ENCODE measurements around the gene PRDX5.

PRDX5 gene

DNA sequence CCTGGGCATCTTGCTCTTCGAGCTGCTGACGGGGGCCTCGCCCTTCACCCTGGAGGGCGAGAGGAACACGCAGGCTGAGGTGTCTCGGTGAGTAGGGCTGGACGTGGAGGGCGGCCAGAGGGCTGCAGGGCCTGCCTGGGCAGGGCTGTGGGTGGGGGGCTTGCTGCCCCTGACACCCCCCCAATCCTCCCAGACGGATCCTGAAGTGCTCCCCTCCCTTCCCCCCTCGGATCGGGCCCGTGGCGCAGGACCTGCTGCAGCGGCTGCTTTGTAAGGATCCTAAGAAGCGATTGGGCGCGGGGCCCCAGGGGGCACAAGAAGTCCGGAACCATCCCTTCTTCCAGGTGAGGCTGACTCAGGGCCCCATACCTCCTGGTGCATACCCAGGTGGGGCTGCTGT is 43.7 kb downstream of the PRDX5 start:
- no peak for DNase-seq
- CTCF ChIA-PET, result interaction anchor here (0.8 to 2.9 kb wide), 4 partner anchors 30 to 283 kb away, joined by 3 to 18 read pairs (median 5); partner anchors contain the start of genes PRDX5 and TRMT112
- Histone ChIP-seq H3K9me3 (ENCODE audit: control extremely low read depth in 1 of 5, control insufficient read depth in 4 of 5, insufficient read depth in 2 of 5, low read depth in 1 of 5, low read length in 4 of 5) (no peaks in the 10 kb centered on the region), H3K4me3 (ENCODE audit: control insufficient read depth in 1 of 7, extremely low read depth in 1 of 7, insufficient read depth in 4 of 7, low read depth in 2 of 7, low read length in 6 of 7) (no peak overlapping the region), H3K27ac (ENCODE audit: insufficient read depth in 1 of 2, low read depth in 1 of 2, low read length in 2 of 2, poor library complexity in 1 of 2, severe bottlenecking in 2 of 2) (no peak overlapping the region), H3K27me3 (replicated peaks in 2 of 5; ENCODE audit: control insufficient read depth in 4 of 5, insufficient read depth in 5 of 5, low read length in 4 of 5) (no peaks in the 10 kb centered on the region), H3K36me3 (ENCODE audit: control insufficient read depth in 4 of 4, insufficient read depth in 4 of 4, low read length in 3 of 4) (peaks cover 17 to 53% (median 33%) of the 10 kb centered on the region in 4 experiments), H3K4me1 (ENCODE audit: control extremely low read depth in 1 of 4, control insufficient read depth in 4 of 4, insufficient read depth in 4 of 4, low read length in 3 of 4) (peaks cover 2 to 75% (median 40%) of the 10 kb centered on the region in 4 experiments)
- POLR2A ChIA-PET, result no interaction called here
- WGBS (ENCODE audit: insufficient coverage), result 100% methylated on average over 3 of the region's 18 CpGs

- Histone ChIP-seq H3K4me3 (ENCODE audit: control insufficient read depth in 1 of 7, extremely low read depth in 1 of 7, insufficient read depth in 4 of 7, low read depth in 2 of 7, low read length in 6 of 7) (no peak overlapping the region), H3K9me3 (ENCODE audit: control extremely low read depth in 1 of 5, control insufficient read depth in 4 of 5, insufficient read depth in 2 of 5, low read depth in 1 of 5, low read length in 4 of 5) (no peaks in the 10 kb centered on the region), H3K36me3 (ENCODE audit: control insufficient read depth in 4 of 4, insufficient read depth in 4 of 4, low read length in 3 of 4) (peaks cover 17 to 58% (median 37%) of the 10 kb centered on the region in 4 experiments), H3K4me1 (ENCODE audit: control extremely low read depth in 1 of 4, control insufficient read depth in 4 of 4, insufficient read depth in 4 of 4, low read length in 3 of 4) (peaks cover 2 to 68% (median 40%) of the 10 kb centered on the region in 4 experiments), H3K27me3 (replicated peaks in 2 of 5; ENCODE audit: control insufficient read depth in 4 of 5, insufficient read depth in 5 of 5, low read length in 4 of 5) (no peaks in the 10 kb centered on the region), H3K27ac (ENCODE audit: insufficient read depth in 1 of 2, low read depth in 1 of 2, low read length in 2 of 2, poor library complexity in 1 of 2, severe bottlenecking in 2 of 2) (no peak overlapping the region)
- 95% methylated on average over 8 of the region's 10 CpGs for WGBS (ENCODE audit: insufficient coverage)
- POLR2A ChIA-PET, result no interaction called here
- CTCF ChIA-PET, result interaction anchor here (1.2 to 2.0 kb wide), 2 partner anchors 31 to 86 kb away, joined by 3 to 5 read pairs; no protein-coding TSS in a partner anchor
- DNase-seq, result no peak
Measured at GRCh38 chr11:64362339-64362738, 44.4 kb downstream of the PRDX5 start.

DNA sequence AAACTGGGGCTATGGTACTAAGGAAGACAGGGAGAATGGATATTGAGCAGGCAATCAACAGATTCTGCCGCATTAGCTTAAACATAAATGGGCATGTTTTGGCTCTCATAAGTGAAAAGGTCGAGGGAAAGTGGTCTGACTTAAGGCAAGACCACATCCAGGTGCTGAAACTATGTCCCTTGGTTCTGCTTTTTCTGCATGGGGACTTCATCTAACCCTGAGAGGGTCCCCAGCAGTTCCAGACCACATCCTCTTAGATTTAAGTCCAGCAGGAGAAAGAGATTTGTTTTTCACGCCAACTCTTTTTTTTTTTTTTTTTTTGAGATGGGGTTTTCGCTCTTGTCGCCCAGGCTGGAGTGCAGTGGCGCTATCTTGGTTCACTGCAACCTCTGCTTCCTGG is 46.5 kb downstream of the PRDX5 start:
- 71% methylated on average over 2 of the region's 6 CpGs for WGBS (ENCODE audit: insufficient coverage)
- H3K27ac ChIP-seq (ENCODE audit: insufficient read depth in 1 of 2, low read depth in 1 of 2, low read length in 2 of 2, poor library complexity in 1 of 2, severe bottlenecking in 2 of 2), result no peak overlapping the region
- ChIA-PET CTCF (interaction anchor here (0.8 to 1.8 kb wide), 4 partner anchors 8 to 55 kb away, joined by 3 to 5 read pairs (median 5); no protein-coding TSS in a partner anchor), POLR2A (no interaction called here)
- peak in 2 of 3 donors; percentile 47 to 48 for DNase-seq
- no peak overlapping the region for H3K4me3 ChIP-seq (ENCODE audit: control insufficient read depth in 1 of 7, extremely low read depth in 1 of 7, insufficient read depth in 4 of 7, low read depth in 2 of 7, low read length in 6 of 7)
- peaks cover 17 to 78% (median 50%) of the 10 kb centered on the region in 4 experiments for H3K36me3 ChIP-seq (ENCODE audit: control insufficient read depth in 4 of 4, insufficient read depth in 4 of 4, low read length in 3 of 4)
- H3K27me3 ChIP-seq (replicated peaks in 2 of 5; ENCODE audit: control insufficient read depth in 4 of 5, insufficient read depth in 5 of 5, low read length in 4 of 5), result no peaks in the 10 kb centered on the region
- peaks cover 2 to 49% (median 21%) of the 10 kb centered on the region in 4 experiments for H3K4me1 ChIP-seq (ENCODE audit: control extremely low read depth in 1 of 4, control insufficient read depth in 4 of 4, insufficient read depth in 4 of 4, low read length in 3 of 4)
- H3K9me3 ChIP-seq (ENCODE audit: control extremely low read depth in 1 of 5, control insufficient read depth in 4 of 5, insufficient read depth in 2 of 5, low read depth in 1 of 5, low read length in 4 of 5), result no peaks in the 10 kb centered on the region

- no peak overlapping the region for H3K4me3 ChIP-seq (ENCODE audit: control insufficient read depth in 1 of 7, extremely low read depth in 1 of 7, insufficient read depth in 4 of 7, low read depth in 2 of 7, low read length in 6 of 7)
- CTCF ChIA-PET, result interaction anchor here (0.7 to 1.8 kb wide), 4 partner anchors 9 to 290 kb away, joined by 3 to 5 read pairs (median 4); no protein-coding TSS in a partner anchor
- no peaks in the 10 kb centered on the region for H3K27me3 ChIP-seq (replicated peaks in 2 of 5; ENCODE audit: control insufficient read depth in 4 of 5, insufficient read depth in 5 of 5, low read length in 4 of 5)
- POLR2A ChIA-PET, result no interaction called here
- 83% methylated on average over 1 of the region's 4 CpGs for WGBS (ENCODE audit: insufficient coverage)
- H3K9me3 ChIP-seq (ENCODE audit: control extremely low read depth in 1 of 5, control insufficient read depth in 4 of 5, insufficient read depth in 2 of 5, low read depth in 1 of 5, low read length in 4 of 5), result no peaks in the 10 kb centered on the region
- H3K4me1 ChIP-seq (ENCODE audit: control extremely low read depth in 1 of 4, control insufficient read depth in 4 of 4, insufficient read depth in 4 of 4, low read length in 3 of 4), result peaks cover 0 to 44% (median 16%) of the 10 kb centered on the region in 4 experiments
- peaks cover 17 to 83% (median 53%) of the 10 kb centered on the region in 4 experiments for H3K36me3 ChIP-seq (ENCODE audit: control insufficient read depth in 4 of 4, insufficient read depth in 4 of 4, low read length in 3 of 4)
- DNase-seq, result no peak
- H3K27ac ChIP-seq (ENCODE audit: insufficient read depth in 1 of 2, low read depth in 1 of 2, low read length in 2 of 2, poor library complexity in 1 of 2, severe bottlenecking in 2 of 2), result no peak overlapping the region
Measured at GRCh38 chr11:64364911-64365310, 47.0 kb downstream of the PRDX5 start.

DNA sequence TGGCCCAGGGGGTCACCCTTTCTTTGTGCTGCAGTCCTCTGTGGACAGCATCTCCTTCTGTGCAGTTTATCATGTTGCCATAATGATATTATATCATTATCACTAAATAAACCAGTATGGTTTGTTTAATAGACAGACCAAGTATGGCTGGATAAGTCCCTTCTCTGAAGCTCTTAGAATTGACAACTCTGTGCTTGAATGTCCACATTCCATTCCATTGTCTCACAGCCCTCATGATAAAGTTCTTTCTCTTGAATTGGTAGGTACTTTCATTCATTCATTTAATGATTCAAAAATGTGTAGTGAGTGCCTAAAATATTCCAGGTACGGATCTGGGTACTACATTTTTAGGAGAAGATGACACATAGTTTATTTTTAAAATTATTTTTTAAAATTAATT is 48.8 kb downstream of the PRDX5 start:
- Histone ChIP-seq H3K27ac (ENCODE audit: insufficient read depth in 1 of 2, low read depth in 1 of 2, low read length in 2 of 2, poor library complexity in 1 of 2, severe bottlenecking in 2 of 2) (no peak overlapping the region), H3K36me3 (ENCODE audit: control insufficient read depth in 4 of 4, insufficient read depth in 4 of 4, low read length in 3 of 4) (peaks cover 14 to 85% (median 55%) of the 10 kb centered on the region in 4 experiments), H3K4me1 (ENCODE audit: control extremely low read depth in 1 of 4, control insufficient read depth in 4 of 4, insufficient read depth in 4 of 4, low read length in 3 of 4) (peaks cover 0 to 26% (median 0%) of the 10 kb centered on the region in 4 experiments), H3K27me3 (replicated peaks in 2 of 5; ENCODE audit: control insufficient read depth in 4 of 5, insufficient read depth in 5 of 5, low read length in 4 of 5) (no peaks in the 10 kb centered on the region), H3K9me3 (ENCODE audit: control extremely low read depth in 1 of 5, control insufficient read depth in 4 of 5, insufficient read depth in 2 of 5, low read depth in 1 of 5, low read length in 4 of 5) (no peaks in the 10 kb centered on the region), H3K4me3 (ENCODE audit: control insufficient read depth in 1 of 7, extremely low read depth in 1 of 7, insufficient read depth in 4 of 7, low read depth in 2 of 7, low read length in 6 of 7) (no peak overlapping the region)
- no peak for DNase-seq
- CTCF ChIA-PET, result interaction anchor here (0.6 to 1.1 kb wide), 3 partner anchors 12 to 190 kb away, joined by 3 to 5 read pairs (median 3); no protein-coding TSS in a partner anchor
- POLR2A ChIA-PET, result no interaction called here
- no CpG with 5 or more reads among the region's 1 CpG for WGBS (ENCODE audit: insufficient coverage)

DNA sequence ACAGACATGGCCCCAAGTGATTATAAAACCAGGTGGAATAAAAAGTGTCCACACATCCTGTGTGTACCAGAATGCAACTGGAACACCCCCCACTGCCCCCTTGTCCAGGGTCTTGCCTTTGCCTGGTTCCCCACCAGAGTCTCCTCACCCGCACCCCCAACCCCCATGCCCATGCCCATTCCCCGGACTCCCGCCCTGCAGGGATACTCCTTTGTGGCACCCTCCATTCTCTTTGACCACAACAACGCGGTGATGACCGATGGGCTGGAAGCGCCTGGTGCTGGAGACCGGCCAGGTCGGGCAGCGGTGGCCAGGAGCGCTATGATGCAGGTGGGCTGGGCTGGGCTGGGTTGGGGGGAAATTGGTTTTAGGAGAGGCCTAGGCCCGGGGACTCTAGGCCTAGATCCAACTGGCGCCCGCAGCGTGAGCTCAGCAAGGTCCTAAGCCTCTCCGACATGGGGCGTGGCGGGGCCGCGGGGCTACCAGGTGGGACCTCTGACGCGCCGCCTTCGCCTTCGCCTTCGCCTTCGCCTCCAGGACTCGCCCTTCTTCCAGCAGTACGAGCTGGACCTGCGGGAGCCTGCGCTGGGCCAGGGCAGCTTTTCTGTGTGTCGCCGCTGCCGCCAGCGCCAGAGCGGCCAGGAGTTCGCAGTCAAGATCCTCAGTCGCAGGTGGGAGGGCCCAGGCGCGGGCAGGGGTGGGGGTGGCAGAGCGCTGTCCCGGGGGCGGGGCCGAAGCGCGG is 50.2 kb downstream of the PRDX5 start:
- ChIA-PET POLR2A (interaction anchor here (0.7 kb wide), 1 partner anchor 444 kb away, joined by 3 read pairs; no protein-coding TSS in a partner anchor), CTCF (interaction anchor here (1.0 kb wide), 1 partner anchor 13 kb away, joined by 3 read pairs; no protein-coding TSS in a partner anchor)
- H3K27ac ChIP-seq (ENCODE audit: insufficient read depth in 1 of 2, low read depth in 1 of 2, low read length in 2 of 2, poor library complexity in 1 of 2, severe bottlenecking in 2 of 2), result no peak overlapping the region
- H3K36me3 ChIP-seq (ENCODE audit: control insufficient read depth in 4 of 4, insufficient read depth in 4 of 4, low read length in 3 of 4), result peaks cover 11 to 72% (median 50%) of the 10 kb centered on the region in 4 experiments
- DNase-seq, result no peak
- H3K27me3 ChIP-seq (replicated peaks in 2 of 5; ENCODE audit: control insufficient read depth in 4 of 5, insufficient read depth in 5 of 5, low read length in 4 of 5), result no peaks in the 10 kb centered on the region
- WGBS (ENCODE audit: insufficient coverage), result 97% methylated on average over 35 of the region's 46 CpGs
- peaks cover 0 to 24% (median 1%) of the 10 kb centered on the region in 4 experiments for H3K4me1 ChIP-seq (ENCODE audit: control extremely low read depth in 1 of 4, control insufficient read depth in 4 of 4, insufficient read depth in 4 of 4, low read length in 3 of 4)
- H3K4me3 ChIP-seq (ENCODE audit: control insufficient read depth in 1 of 7, extremely low read depth in 1 of 7, insufficient read depth in 4 of 7, low read depth in 2 of 7, low read length in 6 of 7), result no peak overlapping the region
- H3K9me3 ChIP-seq (ENCODE audit: control extremely low read depth in 1 of 5, control insufficient read depth in 4 of 5, insufficient read depth in 2 of 5, low read depth in 1 of 5, low read length in 4 of 5), result no peaks in the 10 kb centered on the region

- Histone ChIP-seq H3K27me3 (replicated peaks in 2 of 5; ENCODE audit: control insufficient read depth in 4 of 5, insufficient read depth in 5 of 5, low read length in 4 of 5) (no peaks in the 10 kb centered on the region), H3K4me3 (ENCODE audit: control insufficient read depth in 1 of 7, extremely low read depth in 1 of 7, insufficient read depth in 4 of 7, low read depth in 2 of 7, low read length in 6 of 7) (no peak overlapping the region), H3K9me3 (ENCODE audit: control extremely low read depth in 1 of 5, control insufficient read depth in 4 of 5, insufficient read depth in 2 of 5, low read depth in 1 of 5, low read length in 4 of 5) (no peaks in the 10 kb centered on the region), H3K4me1 (ENCODE audit: control extremely low read depth in 1 of 4, control insufficient read depth in 4 of 4, insufficient read depth in 4 of 4, low read length in 3 of 4) (peaks cover 0 to 24% (median 6%) of the 10 kb centered on the region in 4 experiments), H3K36me3 (ENCODE audit: control insufficient read depth in 4 of 4, insufficient read depth in 4 of 4, low read length in 3 of 4) (peaks cover 11 to 66% (median 46%) of the 10 kb centered on the region in 4 experiments), H3K27ac (ENCODE audit: insufficient read depth in 1 of 2, low read depth in 1 of 2, low read length in 2 of 2, poor library complexity in 1 of 2, severe bottlenecking in 2 of 2) (no peak overlapping the region)
- ChIA-PET POLR2A (interaction anchor here (0.7 kb wide), 1 partner anchor 445 kb away, joined by 3 read pairs; no protein-coding TSS in a partner anchor), CTCF (interaction anchor here (1.0 kb wide), 1 partner anchor 14 kb away, joined by 3 read pairs; no protein-coding TSS in a partner anchor)
- DNase-seq, result no peak
- 98% methylated on average over 25 of the region's 28 CpGs for WGBS (ENCODE audit: insufficient coverage)
Measured at GRCh38 chr11:64368673-64369074, 50.8 kb downstream of the PRDX5 start.
